GM18951 (cell line): ENCODE data around the gene ZNF213.
"Not testable (repeated sequence)": the region's sequence is repeated elsewhere in the genome, so short reads cannot be mapped to it uniquely, and the experiment has no call there.

Source experiments
- POLR2A ChIP-seq: IDR thresholded peaks from 4 replicates; pipeline ENCODE4 v1.6.1; 2011; ENCODE audit warnings: mild to moderate bottlenecking; ENCODE audit not compliant: insufficient read length, insufficient read depth; ENCODE audit errors: extremely low read depth
- in situ Hi-C: fragments of 300-500 bp; cut with MboI; formaldehyde crosslinking; loops from one replicate; pipeline ENCODE4 v1.12.0; 2022; ENCODE audit warnings: low sequenced_read_pairs, mixed read lengths, inconsistent platforms; ENCODE audit not compliant: unreplicated experiment

The ZNF213 gene

DNA sequence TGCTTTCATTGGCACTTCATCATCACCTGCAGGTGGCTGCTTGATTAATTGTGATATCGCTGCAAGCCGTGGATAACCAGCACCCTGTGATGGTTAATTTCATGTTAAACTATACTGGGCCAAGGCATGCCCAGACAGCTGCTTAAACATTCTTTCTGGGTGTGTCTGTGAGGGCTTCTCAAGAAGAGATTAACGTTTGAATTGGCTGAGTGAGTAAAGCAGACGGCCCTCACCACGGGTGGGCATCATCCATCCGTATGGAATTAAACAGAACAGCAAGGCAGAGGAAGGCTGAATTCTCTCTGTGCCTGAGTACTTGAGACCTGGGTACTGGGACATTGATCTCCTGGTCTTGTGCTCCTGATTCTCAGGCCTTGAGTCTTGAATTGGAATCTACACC is 7.1 kb upstream of the ZNF213 start:
- TF ChIP-seq POLR2A = no peak
- in situ Hi-C loops = loop anchor here (5.0 kb wide), 1 partner anchor 65 kb away; no protein-coding TSS in a partner anchor

DNA sequence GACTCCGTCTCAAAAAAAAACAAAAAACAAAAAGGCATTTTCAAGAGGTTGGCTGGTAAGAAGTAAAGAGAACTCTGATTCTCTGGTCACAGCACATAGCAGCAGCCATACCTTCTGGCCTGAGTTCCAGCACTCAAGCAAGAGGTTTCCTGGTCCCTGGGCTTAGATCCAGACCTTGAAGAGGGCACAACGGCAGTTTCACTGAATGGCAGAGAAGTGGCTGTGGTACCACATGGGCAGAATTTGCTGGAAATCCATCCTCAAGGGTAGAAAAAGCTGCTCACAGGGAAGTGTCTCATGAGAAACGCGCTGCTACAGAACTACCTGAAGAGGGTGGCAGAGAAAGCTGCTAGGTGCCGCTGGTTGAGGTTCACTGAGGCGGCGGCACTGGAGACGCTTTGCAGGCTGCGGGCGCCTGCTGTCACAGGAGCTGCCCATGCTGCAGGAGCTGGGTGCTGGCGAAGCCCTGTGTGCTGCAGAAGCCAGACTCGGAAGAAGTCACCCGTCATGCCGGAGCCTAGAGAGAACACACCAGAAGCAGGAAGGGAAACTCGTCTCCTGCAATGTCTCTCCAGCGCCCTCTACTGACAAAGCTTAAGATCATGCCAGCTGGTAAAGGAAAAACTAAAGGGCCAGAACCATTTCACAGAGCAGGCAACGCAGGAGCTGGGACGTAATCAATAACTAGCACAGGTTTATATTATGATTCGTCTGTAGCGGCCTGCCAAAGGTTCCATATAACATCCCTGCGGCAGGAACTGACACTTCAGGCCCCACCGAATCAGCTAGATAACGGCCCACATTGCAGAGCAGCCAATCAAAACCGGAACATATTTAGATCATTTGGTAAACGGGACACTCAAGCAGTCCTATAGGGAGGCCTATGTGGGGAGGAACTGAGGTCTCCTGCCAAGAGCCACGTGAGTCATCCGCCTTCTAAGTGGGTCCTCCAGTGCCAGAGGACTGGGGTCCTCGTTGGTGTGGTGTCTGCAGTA is 5.4 kb upstream of the ZNF213 start:
- TF ChIP-seq POLR2A = peak; percentile 52
- in situ Hi-C loops = loop anchor here (5.0 kb wide), 2 partner anchors 32 to 67 kb away; partner anchors contain the start of gene ZSCAN10

DNA sequence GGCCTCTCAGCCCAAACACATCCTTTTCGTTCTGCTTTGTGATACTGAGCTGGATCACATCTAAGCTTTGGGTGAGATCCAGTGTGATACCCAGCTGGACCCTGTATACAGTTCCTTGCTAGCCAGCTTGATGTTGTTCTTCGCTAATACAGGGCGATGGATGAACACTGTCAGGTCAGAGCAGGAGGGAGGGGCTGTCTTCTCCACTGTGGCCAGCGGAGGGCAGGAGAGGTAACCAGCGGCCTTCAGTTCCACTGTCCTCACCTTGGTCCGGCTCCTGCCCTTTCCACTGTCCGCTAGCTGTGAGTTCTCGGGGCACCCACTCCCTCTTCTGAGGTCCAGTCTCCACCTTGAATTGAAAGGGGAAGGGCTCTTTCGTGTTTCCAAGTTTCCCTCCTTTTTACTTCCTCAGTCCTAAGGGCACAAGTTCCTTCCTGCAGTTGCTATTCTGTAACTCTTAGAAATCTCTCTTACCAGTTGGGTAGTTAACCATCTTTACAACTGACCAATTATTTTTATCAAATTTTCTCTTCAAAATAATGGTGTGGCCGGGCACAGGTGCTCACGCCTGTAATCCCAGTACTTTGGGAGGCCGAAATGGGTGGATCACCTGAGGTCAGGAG is 3.0 kb upstream of the ZNF213 start:
- TF ChIP-seq POLR2A = no peak
- in situ Hi-C loops = loop anchor here (5.0 kb wide), 1 partner anchor 35 kb away; the partner anchor contains the start of gene ZSCAN10

DNA sequence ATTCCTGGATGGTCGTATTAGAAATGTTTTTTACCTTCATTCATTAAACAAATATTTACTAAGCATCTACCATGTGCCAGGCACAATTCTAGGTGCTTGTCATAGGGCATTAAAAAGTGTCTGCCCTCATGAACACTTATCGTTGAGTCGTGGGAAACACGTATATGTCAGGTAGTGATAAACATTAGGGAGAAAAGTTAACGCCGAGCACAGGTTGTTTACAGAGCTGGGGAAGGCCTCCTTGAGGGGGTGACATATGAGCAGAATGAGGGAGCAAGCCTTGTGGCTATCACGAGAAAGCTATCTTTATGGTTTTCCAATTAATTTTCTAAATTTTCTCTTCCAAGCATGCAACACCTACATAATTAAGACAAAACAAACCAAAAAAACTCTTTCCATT is 985 bp upstream of the ZNF213 start:
- no peak for TF ChIP-seq POLR2A
- in situ Hi-C loops = loop anchor here (5.0 kb wide), 1 partner anchor 37 kb away; the partner anchor contains the start of gene ZSCAN10

DNA sequence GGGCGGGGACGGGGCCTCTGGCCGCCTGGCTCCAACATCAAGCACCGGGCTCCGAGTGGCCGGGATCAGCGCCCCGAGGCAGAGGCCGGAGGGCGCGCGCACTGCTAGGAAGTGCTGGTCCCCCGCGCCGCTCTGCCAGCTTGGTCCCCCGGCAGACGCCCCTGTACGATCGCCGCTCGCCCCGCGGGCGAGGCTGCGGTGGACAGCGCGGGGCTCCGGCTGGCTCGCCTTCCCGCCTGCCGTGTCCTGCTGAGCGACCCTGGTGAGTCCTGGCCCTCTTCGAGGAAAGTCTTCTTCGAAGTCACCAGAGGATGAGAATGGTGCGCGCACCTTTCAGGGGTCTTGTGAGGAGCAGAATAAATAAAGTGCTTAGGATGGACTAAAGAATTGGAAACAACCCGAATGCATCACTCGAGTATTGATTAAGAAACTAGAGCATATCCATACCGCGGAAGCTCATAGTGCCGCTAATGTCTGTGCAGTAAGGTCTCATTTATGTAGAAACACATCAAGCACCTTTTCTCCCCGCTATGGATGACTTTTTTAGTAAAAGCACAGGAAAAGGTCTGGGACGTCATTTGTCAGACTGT is 392 bp downstream of the ZNF213 start:
- TF ChIP-seq POLR2A = peak; percentile 68
- in situ Hi-C loops = no loop called here

DNA sequence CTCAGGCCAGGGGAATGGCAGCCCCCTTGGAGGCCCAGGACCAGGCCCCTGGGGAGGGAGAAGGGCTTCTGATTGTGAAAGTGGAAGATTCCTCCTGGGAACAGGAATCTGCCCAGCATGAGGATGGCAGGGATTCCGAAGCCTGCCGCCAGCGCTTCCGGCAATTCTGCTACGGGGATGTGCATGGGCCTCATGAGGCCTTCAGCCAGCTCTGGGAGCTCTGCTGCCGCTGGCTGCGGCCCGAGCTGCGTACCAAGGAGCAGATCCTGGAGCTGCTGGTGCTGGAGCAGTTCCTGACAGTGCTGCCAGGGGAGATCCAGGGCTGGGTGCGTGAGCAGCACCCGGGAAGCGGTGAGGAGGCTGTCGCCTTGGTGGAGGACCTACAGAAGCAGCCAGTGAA is 2.4 kb downstream of the ZNF213 start:
- no peak for TF ChIP-seq POLR2A
- in situ Hi-C loops = no loop called here

DNA sequence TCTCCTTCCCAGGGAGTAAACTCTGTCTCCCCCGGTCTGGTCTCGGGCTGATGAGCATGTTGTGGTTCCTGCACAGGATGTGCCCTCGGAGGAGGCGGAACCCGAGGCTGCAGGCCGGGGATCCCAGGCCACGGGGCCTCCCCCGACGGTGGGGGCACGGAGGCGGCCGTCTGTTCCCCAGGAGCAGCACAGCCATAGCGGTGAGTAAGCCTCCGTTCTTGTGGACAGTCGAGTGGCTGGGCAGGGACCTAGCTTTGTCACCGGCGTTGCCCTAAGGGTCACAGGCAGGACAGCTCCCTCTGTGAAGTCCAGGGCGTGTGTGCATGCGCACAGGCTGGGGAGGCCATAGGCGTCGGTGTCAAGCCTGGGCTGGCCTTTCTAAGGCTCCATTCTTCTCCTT is 3.5 kb downstream of the ZNF213 start:
- in situ Hi-C loops = no loop called here

DNA sequence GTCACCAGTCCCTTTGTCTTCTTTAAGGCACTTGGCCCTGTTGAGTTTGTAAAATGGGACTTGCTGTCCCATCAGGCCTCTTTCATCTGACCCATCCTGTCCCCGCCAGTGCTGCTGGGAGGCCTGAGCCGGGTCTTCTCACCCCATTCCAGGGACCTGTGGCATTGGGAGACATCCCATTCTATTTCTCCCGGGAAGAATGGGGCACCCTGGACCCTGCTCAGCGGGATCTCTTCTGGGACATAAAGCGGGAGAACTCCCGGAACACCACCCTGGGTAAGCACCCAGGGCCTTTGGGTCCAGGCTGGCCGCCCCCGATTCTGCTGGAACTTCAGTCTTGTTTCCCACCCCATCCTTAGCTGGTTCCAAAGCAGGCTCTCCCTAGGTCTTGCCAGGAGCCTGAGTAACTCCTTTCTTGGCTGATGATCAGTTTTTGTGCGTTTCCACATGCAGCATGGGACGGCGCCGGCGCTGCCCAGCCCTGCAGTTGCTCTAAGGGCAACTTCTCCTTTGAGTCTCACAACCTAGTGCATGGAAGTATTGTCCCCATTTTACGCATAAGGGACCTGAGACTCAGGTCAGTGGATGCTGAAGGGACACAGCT is 4.1 kb downstream of the ZNF213 start:
- in situ Hi-C loops = no loop called here

More for the DNA sequence above, 3.5 kb downstream of the ZNF213 start:
- TF ChIP-seq POLR2A = no peak

DNA sequence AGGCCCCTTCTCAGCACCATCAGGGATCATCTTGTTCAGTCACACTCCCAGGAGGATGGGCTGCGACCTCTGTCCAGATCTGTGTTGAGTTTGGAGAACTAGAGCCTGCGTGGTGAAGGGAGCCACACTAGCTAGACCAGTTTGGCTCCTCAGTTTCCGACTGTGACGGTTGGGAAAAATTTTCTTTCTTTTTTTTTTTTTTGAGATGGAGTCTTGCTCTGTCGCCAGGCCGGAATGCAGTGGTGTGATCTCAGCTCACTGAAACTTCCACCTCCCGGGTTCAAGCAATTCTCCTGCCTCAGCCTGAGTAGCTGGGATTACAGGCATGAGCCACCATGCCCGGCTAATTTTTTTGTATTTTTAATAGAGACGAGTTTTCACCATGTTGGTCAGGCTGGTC is 4.7 kb downstream of the ZNF213 start:
- in situ Hi-C loops = not testable (repeated sequence)

More for the DNA sequence above, 4.1 kb downstream of the ZNF213 start:
- TF ChIP-seq POLR2A = no peak

DNA sequence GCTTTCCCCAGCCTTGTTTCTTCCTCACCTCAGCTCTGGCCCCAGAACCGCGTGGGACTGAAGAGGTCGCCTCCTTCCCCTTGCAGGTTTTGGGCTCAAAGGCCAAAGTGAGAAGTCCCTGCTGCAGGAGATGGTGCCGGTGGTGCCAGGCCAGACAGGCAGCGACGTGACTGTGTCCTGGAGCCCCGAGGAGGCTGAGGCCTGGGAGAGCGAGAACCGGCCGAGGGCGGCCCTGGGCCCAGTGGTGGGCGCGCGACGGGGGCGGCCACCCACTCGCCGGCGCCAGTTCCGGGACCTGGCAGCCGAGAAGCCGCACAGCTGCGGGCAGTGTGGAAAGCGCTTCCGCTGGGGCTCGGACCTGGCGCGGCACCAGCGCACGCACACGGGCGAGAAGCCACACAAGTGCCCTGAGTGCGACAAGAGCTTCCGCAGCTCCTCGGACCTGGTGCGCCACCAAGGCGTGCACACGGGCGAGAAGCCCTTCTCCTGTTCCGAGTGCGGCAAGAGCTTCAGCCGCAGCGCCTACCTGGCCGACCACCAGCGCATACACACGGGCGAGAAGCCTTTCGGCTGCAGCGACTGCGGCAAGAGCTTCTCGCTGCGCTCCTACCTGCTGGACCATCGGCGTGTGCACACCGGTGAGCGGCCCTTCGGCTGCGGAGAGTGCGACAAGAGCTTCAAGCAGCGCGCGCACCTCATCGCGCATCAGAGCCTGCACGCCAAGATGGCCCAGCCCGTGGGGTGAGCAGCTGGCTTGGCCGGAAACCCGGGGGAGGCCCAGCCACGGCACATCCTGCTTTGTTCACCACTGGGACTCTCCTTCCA is 6.0 kb downstream of the ZNF213 start:
- in situ Hi-C loops = no loop called here
- TF ChIP-seq POLR2A = no peak

DNA sequence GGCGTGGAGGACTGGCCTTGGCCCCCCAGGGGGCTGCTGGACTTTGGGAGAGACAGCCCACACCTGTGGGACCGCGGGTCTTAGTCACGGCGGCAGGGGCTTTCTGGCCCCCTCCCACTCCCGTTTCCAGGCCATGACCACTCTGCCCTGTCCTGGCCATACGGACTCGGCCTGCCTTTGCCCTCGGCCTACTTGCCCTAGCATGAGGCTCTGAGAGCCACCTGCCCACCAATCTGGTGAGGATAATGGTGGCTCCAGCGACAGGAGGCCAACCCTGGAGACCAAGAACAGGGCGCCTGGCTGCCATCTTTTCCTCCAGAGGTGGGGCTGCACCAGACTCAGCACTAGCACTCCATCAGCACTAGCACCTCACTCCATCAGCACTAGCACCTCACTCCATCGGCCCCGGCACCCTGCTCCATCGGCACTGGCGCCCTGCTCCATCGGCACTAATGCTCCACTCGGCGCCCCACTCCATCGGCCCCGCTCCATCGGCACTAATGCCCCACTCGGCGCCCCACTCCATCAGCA is 7.0 kb downstream of the ZNF213 start:
- in situ Hi-C loops = no loop called here
- TF ChIP-seq POLR2A = no peak

DNA sequence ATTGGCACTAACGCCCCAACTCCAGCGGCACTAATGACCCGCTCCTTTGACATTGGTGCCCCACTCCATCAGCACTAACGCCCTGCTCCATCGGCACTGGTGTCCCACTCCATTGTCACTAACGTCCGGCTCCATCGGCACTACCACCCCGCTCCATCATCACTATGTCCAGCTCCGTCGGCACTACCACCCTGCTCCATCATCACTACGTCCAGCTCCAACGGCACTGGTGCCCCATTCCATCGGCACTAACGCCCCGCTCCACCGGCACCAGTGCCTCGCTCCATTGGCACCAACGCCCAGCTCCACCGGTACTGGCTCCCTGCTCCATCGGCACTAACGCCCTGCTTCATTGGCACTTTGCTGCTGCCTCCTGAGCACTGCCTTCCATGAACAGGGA is 7.5 kb downstream of the ZNF213 start:
- in situ Hi-C loops = no loop called here
- no peak for TF ChIP-seq POLR2A
